NCI-H146 (cell line): ENCODE measurements around the gene MAZ.

ENCODE experiments used
- DNase-seq: peaks from one replicate; lab custom pipeline; 2025; lab: John Stamatoyannopoulos, UW

MAZ gene

GRCh38 chr16:29809850-29810698 lies 3.7 kb downstream of the MAZ start:
- no peak for DNase-seq

- no peak for DNase-seq
These were observed 4.4 kb downstream of the MAZ start for GRCh38 chr16:29810699-29811169.

- peak; percentile 93 for DNase-seq
These were observed 5.0 kb downstream of the MAZ start for GRCh38 chr16:29811170-29811895.

- DNase-seq = peak; percentile 80
These were observed 5.8 kb downstream of the MAZ start, which contains the start of gene PRRT2 for GRCh38 chr16:29811896-29812665. Gene PRRT2, plus strand, starts transcription at chr16:29812193. Its CDS starts 862 bp downstream, at chr16:29813055.

GRCh38 chr16:29812754-29813643 lies 6.7 kb downstream of the MAZ start:
- DNase-seq = no peak

- no peak for DNase-seq
These were observed 7.6 kb downstream of the MAZ start for GRCh38 chr16:29813644-29814562.

GRCh38 chr16:29814592-29814991 lies 8.3 kb downstream of the MAZ start:
- no peak for DNase-seq

GRCh38 chr16:29815032-29815721 lies 8.8 kb downstream of the MAZ start:
- DNase-seq = peak; percentile 86

- peak; percentile 100 for DNase-seq
These were observed 9.7 kb downstream of the MAZ start, which contains the start of gene PAGR1 for GRCh38 chr16:29815793-29816693. Gene PAGR1, plus strand, starts transcription at chr16:29816152. Its CDS starts 374 bp downstream, at chr16:29816526.

GRCh38 chr16:29816694-29817441 lies 10.5 kb downstream of the MAZ start:
- DNase-seq = peak; percentile 83

GRCh38 chr16:29818082-29818481 lies 11.8 kb downstream of the MAZ start:
- DNase-seq = no peak

GRCh38 chr16:29819506-29819905 lies 13.2 kb downstream of the MAZ start:
- DNase-seq = no peak

- DNase-seq = peak; percentile 37
These were observed 14.0 kb downstream of the MAZ start, which contains the start of gene MVP for GRCh38 chr16:29820271-29820701. Gene MVP, plus strand, starts transcription at chr16:29820462. Its CDS starts 10,088 bp downstream, at chr16:29830550.

- no peak for DNase-seq
These were observed 14.7 kb downstream of the MAZ start for GRCh38 chr16:29820730-29821642.

GRCh38 chr16:29821643-29822115 lies 15.3 kb downstream of the MAZ start:
- DNase-seq = no peak

- DNase-seq = no peak
These were observed 18.3 kb downstream of the MAZ start for GRCh38 chr16:29824589-29825144.
